HG03460 (cell line): ENCODE measurements around the gene IL25.
"Not testable (repeated sequence)": the region's sequence is repeated elsewhere in the genome, so short reads cannot be mapped to it uniquely, and the experiment has no call there.

ENCODE experiments used
- ATAC-seq: cut with Tn5 transposase; IDR thresholded peaks from one replicate; pipeline ENCODE4 v1.9.1; 2021; ENCODE audit not compliant: unreplicated experiment

IL25 gene

DNA sequence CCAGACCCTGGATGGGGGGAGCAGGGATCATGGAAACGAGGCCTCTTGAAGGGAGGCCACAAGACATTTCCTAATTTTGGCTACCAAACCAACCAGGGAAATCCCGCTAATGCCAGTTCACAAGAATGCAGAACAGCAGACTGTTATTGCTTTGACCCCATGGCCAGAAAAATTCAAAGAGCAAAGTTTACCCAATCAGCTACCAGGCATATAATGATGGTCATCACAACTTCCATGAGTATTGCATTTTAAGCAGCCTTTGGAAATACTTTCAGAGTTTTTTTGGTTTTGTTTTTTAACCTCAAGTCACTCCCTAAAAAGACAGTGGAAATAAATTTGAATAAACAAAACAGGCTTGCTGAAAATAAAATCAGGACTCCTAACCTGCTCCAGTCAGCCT, at the start of gene IL25:
Gene IL25, plus strand, starts transcription at position 301 of the 400 bp plus-strand sequence.
- no peak for ATAC-seq

GRCh38 chr14:23323838-23324454, 48.7 kb upstream of the IL25 start:
- no peak for ATAC-seq

DNA sequence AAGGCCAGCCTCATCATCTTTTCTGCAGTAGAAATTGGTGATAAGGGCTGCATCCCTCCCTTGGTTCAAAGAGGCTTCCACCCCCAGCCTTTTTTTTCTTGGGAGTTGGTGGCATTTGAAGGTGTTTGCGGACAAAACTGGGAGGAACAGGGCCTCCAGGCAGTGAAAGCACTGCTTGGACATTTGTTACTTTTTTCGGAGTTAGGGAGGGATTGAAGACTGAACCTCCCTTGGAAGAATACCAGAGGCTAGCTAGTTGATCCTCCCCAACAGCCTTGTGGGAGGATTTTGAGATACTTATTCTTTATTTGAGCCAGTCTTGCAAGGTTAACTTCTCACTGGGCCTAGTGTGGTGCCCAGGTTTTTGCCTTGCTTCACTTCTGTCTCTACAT, 48.2 kb upstream of the IL25 start:
- no peak for ATAC-seq

GRCh38 chr14:23324993-23325392, 47.6 kb upstream of the IL25 start:
- no peak for ATAC-seq

DNA sequence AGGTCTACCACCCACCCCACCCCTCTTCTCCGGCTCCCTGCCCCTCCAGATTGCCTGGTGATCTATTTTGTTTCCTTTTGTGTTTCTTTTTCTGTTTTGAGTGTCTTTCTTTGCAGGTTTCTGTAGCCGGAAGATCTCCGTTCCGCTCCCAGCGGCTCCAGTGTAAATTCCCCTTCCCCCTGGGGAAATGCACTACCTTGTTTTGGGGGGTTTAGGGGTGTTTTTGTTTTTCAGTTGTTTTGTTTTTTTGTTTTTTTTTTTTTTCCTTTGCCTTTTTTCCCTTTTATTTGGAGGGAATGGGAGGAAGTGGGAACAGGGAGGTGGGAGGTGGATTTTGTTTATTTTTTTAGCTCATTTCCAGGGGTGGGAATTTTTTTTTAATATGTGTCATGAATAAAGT, 46.9 kb upstream of the IL25 start:
- ATAC-seq: not testable (repeated sequence)

- ATAC-seq: no peak
Measured at GRCh38 chr14:23326491-23327332, 45.9 kb upstream of the IL25 start.

GRCh38 chr14:23327947-23328744, 44.5 kb upstream of the IL25 start:
- no peak for ATAC-seq

DNA sequence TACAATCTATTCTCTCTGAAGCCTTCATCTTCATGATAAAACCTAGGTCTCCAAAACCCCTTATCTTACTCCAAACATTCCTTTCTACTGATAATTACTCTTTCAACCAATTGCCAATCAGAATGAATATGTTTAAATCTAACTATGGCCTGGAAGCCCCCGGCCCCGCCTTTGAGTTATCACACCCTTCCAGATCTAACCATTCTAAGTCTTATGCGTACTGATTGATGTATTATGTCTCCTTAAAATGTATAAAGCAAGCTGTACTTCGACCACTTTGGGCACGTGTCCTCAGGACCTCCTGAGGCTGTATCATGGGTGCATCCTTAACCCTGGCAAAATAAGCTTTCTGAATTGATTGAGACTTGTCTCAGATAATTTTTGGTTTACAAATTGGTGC, 37.0 kb upstream of the IL25 start:
- no peak for ATAC-seq

DNA sequence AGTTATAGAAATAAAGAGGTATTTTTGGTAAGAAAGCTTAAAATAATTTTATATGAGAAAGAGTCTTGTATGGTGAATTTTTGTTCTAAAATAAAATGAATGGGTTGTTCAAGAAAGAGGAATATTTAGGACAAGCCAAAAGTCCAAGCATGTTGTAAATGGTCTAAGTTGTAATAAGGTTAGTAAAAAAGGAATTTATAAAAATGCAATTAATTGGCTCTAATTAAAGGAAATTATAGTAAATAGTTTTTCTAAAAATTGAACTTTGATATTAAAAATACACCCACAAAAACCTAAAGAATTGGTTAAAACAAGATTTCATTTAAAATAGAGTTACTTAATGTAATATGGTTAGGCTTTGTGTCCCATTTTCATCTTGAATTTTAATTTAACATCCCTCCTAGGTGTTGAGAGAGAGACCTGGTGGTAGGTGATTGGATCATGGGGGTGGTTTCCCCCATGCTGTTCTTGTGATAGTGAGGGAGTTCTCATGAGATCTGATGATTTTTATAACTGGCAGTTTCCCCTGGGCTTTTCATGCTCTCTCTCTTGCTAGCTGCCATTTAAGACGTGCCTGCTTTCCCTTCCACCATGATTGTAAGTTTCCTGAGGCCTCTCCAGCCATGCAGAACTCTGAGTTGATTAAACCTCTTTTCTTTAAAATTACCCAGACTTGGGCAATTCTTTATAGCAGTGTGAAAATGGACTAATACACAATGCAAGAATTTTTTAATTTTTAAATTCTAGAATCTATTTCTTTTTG, 32.9 kb upstream of the IL25 start:
- no peak for ATAC-seq

DNA sequence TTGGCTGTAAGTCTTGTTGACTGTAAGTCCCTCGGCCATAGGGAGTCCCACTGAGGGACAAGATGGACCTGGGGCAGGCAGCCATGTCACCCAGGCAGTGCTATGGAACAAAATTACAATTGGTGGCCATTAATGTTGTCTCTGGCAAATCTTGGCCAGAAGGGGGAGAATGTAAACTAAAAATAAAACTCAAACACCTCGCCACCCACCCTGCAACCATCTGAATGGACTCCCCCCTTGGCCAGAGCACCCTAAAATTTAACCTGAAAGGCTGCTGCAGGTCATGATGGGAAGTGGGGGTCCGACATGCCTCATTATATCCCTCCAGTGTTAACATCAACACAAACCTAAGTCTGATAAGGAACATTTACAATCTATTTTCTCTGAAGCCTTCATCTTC, 28.1 kb upstream of the IL25 start:
- ATAC-seq: no peak

DNA sequence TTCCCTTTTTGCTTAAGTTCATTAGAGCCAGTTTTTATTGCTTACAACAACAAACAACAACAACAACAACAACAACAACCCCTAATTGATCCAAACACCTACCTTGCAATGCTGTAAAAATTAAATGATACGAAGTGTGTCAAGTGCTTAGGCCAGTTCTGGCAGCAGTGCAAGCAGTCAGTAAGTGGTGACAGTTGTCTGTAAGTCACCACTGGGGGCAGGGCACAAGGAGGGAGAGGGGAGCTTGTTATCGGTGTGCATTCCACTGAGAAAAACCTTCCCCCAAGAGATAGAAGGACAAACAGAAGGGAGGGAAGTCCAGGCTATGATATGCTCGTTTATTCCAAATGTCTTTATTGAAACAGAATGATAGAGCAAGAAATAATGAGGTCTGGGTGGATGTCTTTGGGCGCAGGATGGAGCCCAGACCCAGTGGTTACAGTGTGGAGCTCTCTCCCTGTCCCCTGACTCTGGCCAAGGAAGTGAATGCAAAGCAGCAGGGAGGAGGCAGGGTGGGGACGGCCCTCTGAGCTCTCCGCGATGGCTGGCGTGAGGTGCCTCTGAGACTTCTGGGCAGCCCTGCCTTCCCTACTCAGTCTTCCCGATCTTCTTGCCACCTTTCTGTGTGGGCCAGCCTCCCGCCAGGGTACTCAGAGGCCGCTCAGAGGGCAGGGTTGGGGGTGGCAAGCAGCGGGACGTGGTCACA, 26.5 kb upstream of the IL25 start:
- ATAC-seq: no peak

DNA sequence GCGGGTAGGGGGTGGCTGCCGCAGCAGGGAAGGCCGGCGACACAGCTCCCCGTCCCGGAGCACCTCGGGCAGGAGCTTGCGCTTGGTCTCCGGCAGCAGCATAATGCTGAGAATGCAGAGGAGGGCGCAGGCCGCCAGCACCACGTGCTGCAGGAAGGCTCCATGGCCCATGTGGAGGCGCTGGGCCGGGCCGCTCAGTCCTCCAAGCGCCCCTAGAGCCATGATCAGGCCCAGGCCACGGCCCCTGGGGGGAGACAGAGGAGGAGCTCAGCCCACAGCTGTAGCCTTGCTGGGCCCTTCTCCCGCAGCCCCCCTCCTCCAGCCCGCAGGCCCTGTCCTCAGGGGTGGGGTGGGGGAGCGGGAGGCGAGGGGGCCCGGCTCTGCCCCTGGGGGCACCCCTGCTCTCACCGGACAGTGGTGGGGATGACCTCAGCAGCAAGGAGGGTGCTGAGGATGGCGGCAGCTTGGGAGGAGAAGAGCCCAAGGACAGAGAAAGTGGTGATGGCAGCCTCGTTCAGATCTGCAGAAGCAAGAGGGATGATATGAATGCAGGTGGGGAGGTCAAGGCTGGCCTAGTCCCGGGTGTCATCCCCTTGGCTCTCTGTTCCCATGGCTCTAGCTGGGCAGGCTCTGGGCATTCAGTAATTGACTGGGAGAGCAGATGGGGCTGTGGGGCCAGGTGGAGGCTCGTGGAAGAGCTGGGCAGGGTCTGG, 25.8 kb upstream of the IL25 start:
- ATAC-seq: no peak

GRCh38 chr14:23347406-23348296, 25.0 kb upstream of the IL25 start:
- ATAC-seq: no peak

DNA sequence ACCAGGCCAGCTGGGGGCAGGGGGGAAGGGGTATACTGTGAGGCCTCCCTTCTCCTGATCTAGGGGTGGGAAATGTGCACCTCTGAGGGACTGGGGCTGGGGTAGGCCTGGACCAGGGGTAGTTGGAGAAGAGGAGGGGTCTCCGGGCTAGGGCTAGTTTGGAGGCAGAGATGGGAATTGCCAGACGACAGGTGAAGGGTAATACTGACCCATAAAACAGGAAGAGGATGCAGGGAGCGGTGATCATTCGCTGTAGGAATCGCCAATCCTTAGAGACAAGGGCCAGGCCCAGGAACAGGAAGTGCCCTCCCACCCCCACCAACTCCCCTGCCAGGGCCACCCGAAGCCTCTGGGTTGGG, 24.3 kb upstream of the IL25 start:
- no peak for ATAC-seq

DNA sequence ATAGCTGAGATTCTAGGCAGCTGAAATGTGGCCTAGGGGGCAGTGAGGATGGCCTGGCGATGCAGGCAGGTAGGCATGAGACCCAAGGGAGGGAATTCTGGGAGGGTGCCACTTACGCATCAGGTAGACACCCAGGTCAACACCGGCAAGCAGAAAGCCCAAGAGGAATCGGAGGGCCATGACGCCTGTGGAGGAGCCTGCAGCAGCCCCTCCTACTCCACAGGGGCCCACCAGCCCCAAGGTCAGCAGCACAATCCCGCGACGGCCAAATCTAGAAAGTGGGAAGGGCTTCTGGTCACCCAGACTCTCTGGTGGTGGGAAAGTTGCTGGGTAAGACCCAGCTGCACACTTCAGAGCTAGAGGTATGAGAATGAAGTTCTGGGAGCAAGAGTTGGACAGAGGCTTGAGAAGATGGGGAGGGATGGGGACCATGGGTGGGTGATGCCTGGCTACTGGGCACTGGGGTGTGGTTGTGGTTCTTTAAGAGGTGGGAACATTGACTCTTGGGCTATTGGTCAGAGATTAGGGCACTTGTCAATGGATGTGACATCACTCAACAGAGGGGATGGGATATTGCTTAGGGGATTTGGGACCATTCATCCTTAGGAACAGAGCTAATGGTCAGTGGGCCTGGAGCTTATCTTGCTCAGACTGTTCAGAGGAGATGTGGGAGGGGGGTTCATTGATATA, 23.3 kb upstream of the IL25 start:
- ATAC-seq: no peak

GRCh38 chr14:23351681-23352505, 20.7 kb upstream of the IL25 start:
- no peak for ATAC-seq
